Activated CD4-positive, alpha-beta T cell treated with anti-CD3 and anti-CD28 coated beads, Interleukin-2, amount 10 ng/mL, durations not matched to agents 7 days and 5 days (primary cell): ENCODE results near the gene PROM1. TPM values are rescaled to one million over a fixed set of nuclear protein-coding genes. Genes with fewer than 3 reads are reported as not detected.
A peak's percentile ranks its signal among the peaks of the same experiment; 100 is the strongest.

Experiments used
- CTCF ChIA-PET: fragments of 350-600 bp; sonication (Branson Sonifier 250); formaldehyde crosslinking; loops from one replicate; lab custom pipeline; 2021; ENCODE audit warnings: antibody characterized with exemption; lab: Charles Lee
- POLR2A ChIA-PET: fragments of 350-600 bp; sonication (Branson Sonifier 250); formaldehyde crosslinking; loops from one replicate; lab custom pipeline; 2021; ENCODE audit warnings: antibody characterized with exemption; lab: Charles Lee
- DNase-seq: peaks from one replicate; pipeline ENCODE4 v3.0.0-alpha.2; 2020
- H3K27ac Mint-ChIP-seq: one replicate; pipeline ENCODE4 v1.8.0; 2021; ENCODE audit warnings: mild to moderate bottlenecking, moderate library complexity, mixed read lengths
- H3K27me3 Mint-ChIP-seq: one replicate; pipeline ENCODE4 v1.8.0; 2021; ENCODE audit warnings: mixed read lengths
- H3K36me3 Mint-ChIP-seq: one replicate; pipeline ENCODE4 v1.8.0; 2021; ENCODE audit warnings: low read depth, mixed read lengths
- H3K4me1 Mint-ChIP-seq: one replicate; pipeline ENCODE4 v1.8.0; 2021; ENCODE audit warnings: mixed read lengths
- H3K4me3 Mint-ChIP-seq: one replicate; pipeline ENCODE4 v1.8.0; 2021; ENCODE audit warnings: mild to moderate bottlenecking, moderate library complexity, mixed read lengths
- H3K9me3 Mint-ChIP-seq: one replicate; pipeline ENCODE4 v1.8.0; 2021; ENCODE audit warnings: mixed read lengths
- total RNA-seq, 2 experiments: library from RNA; stranded (reverse); gene quantifications; one replicate each; pipeline ENCODE4 v1.2.3, GENCODE V29; 2021

The PROM1 gene
- total RNA-seq, 2 experiments from 2014 or later, result not detected

DNA sequence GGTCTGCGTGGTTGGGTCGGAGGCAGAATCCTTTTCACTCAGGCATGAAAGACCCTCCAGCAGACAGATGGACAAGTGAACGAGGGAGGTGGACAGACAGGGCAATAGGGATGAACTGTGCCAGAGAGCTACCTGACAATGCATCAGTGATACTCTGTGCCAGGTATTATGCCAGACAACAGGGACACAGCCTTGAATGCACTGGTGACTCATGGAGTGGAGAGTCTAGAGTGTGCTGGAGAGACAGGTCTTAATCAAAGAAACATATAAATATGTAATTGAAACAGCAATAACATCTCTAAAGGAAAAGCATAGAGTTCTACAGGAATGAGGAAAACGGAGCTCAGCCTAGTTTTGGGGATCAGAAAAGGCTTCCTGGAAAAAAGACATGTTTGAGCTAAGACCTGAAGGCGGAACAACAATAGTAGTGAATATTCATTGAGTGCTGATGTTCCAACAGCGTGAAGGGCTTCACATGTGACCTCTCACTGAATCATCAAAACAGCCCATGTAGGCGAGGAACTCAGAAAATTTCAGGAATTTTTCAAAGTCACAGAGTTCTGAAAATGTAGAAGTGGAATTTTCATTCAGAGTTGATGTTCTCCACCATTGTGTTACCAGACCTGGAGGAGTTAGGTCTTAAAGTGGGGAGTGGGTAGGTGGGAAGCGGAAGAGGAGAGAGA lies 100.8 kb downstream of the PROM1 start:
- CTCF ChIA-PET, result interaction anchor here (1.0 kb wide), 2 partner anchors 27 to 100 kb away, joined by 3 read pairs; no protein-coding TSS in a partner anchor
- no peaks in the 10 kb centered on the region for H3K9me3 Mint-ChIP-seq
- no peak overlapping the region for H3K4me3 Mint-ChIP-seq
- H3K4me1 Mint-ChIP-seq, result no peaks in the 10 kb centered on the region
- POLR2A ChIA-PET, result no interaction called here
- H3K36me3 Mint-ChIP-seq, result no peaks in the 10 kb centered on the region
- DNase-seq, result no peak
- H3K27ac Mint-ChIP-seq, result no peak overlapping the region
- H3K27me3 Mint-ChIP-seq, result peaks cover 2% of the 10 kb centered on the region

GRCh38 chr4:15976456-15977447 lies 107.1 kb downstream of the PROM1 start:
- CTCF ChIA-PET, result no interaction called here
- no peak overlapping the region for H3K27ac Mint-ChIP-seq
- H3K4me3 Mint-ChIP-seq, result no peak overlapping the region
- H3K9me3 Mint-ChIP-seq, result no peaks in the 10 kb centered on the region
- no peaks in the 10 kb centered on the region for H3K4me1 Mint-ChIP-seq
- POLR2A ChIA-PET, result no interaction called here
- no peak for DNase-seq
- H3K36me3 Mint-ChIP-seq, result no peaks in the 10 kb centered on the region
- H3K27me3 Mint-ChIP-seq, result peaks cover 5% of the 10 kb centered on the region

DNA sequence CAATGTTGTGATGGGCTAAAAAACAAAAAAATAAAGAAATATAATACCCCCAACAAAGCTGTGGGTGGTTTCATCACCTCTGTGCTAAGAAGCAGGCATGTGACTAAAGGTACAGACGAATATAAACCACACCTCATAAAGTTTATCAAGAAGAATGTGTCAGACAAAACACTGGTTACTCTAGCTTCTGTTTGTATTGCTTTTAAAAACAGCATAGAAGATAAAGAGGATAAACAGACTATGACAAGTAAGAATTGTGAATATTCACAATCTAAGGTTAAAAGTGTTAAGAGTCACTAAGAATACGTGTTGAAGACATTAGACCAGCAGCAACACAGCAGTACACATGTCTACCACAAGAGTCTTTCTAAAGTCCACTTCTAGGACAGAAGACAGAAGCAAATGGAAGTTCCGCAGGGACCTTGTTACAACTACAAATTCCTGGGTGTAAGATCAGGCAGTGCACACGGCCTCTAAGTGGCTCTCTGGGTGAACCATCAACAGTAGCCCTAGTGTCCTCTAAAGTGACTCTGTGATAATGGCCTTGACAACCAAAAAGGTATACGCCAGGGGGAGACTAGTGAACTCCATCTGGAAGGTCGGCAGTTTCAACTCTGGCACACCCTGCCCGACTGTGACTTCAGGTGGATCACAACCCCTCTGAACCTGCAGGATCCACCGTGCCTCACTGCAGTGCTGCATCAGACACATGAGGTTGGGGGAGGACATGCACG lies 112.6 kb downstream of the PROM1 start:
- DNase-seq, result no peak
- H3K4me1 Mint-ChIP-seq, result no peaks in the 10 kb centered on the region
- H3K27ac Mint-ChIP-seq, result no peak overlapping the region
- ChIA-PET POLR2A (no interaction called here), CTCF (interaction anchor here (1.2 kb wide), 1 partner anchor 26 kb away, joined by 3 read pairs; no protein-coding TSS in a partner anchor)
- H3K36me3 Mint-ChIP-seq, result no peaks in the 10 kb centered on the region
- H3K9me3 Mint-ChIP-seq, result no peaks in the 10 kb centered on the region
- no peak overlapping the region for H3K4me3 Mint-ChIP-seq
- H3K27me3 Mint-ChIP-seq, result peaks cover 14% of the 10 kb centered on the region

- CTCF ChIA-PET, result no interaction called here
- H3K9me3 Mint-ChIP-seq, result no peaks in the 10 kb centered on the region
Observed at GRCh38 chr4:15968551-15969300, 115.1 kb downstream of the PROM1 start.

DNA sequence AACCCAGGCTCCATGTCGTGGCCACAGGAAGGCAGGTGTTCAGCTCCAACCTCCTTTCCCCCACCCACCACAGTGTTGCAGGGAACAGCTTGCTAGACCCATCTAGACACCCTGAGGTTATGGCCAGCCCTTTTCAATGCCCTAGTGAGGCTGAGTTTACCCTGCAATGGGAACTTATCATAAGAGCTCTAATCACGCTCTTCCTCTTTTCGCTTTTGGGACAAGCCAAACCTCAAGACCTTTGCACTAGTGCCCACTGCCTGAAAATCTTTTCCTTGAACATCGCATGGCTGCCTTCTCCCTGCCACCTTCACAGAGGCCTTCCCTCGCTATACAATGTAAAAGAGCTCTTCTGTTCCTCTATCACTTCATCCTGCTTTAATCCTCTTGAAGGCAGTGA lies 118.5 kb downstream of the PROM1 start:
- Mint-ChIP-seq H3K4me1 (peaks cover 32% of the 10 kb centered on the region), H3K4me3 (no peak overlapping the region), H3K27me3 (peaks cover 22% of the 10 kb centered on the region), H3K27ac (no peak overlapping the region), H3K36me3 (no peaks in the 10 kb centered on the region), H3K9me3 (no peaks in the 10 kb centered on the region)
- CTCF ChIA-PET, result interaction anchor here (1.1 to 1.4 kb wide), 2 partner anchors 9 to 43 kb away, joined by 3 to 4 read pairs; no protein-coding TSS in a partner anchor
- POLR2A ChIA-PET, result no interaction called here
- no peak for DNase-seq

More at GRCh38 chr4:15968551-15969300, 115.1 kb downstream of the PROM1 start:
- peaks cover 17% of the 10 kb centered on the region for H3K27me3 Mint-ChIP-seq
- H3K36me3 Mint-ChIP-seq, result no peaks in the 10 kb centered on the region
- no peak for DNase-seq
- H3K27ac Mint-ChIP-seq, result no peak overlapping the region
- no peak overlapping the region for H3K4me3 Mint-ChIP-seq
- POLR2A ChIA-PET, result no interaction called here
- H3K4me1 Mint-ChIP-seq, result peaks cover 4% of the 10 kb centered on the region

GRCh38 chr4:15964159-15964558 lies 119.7 kb downstream of the PROM1 start:
- POLR2A ChIA-PET, result no interaction called here
- DNase-seq, result no peak
- H3K4me3 Mint-ChIP-seq, result no peak overlapping the region

GRCh38 chr4:15963576-15963975 lies 120.2 kb downstream of the PROM1 start:
- ChIA-PET CTCF (interaction anchor here (0.8 to 0.9 kb wide), 2 partner anchors 32 to 301 kb away, joined by 3 read pairs; no protein-coding TSS in a partner anchor), POLR2A (no interaction called here)
- Mint-ChIP-seq H3K27ac (peak overlapping the region; percentile 72), H3K9me3 (no peaks in the 10 kb centered on the region), H3K4me3 (no peak overlapping the region), H3K27me3 (peaks cover 23% of the 10 kb centered on the region), H3K36me3 (no peaks in the 10 kb centered on the region), H3K4me1 (peaks cover 33% of the 10 kb centered on the region)
- DNase-seq, result peak; percentile 45

More at GRCh38 chr4:15964159-15964558, 119.7 kb downstream of the PROM1 start:
- Mint-ChIP-seq H3K4me1 (peaks cover 33% of the 10 kb centered on the region), H3K36me3 (no peaks in the 10 kb centered on the region), H3K27ac (no peak overlapping the region), H3K27me3 (peaks cover 26% of the 10 kb centered on the region), H3K9me3 (no peaks in the 10 kb centered on the region)
- CTCF ChIA-PET, result interaction anchor here (0.6 to 1.4 kb wide), 4 partner anchors 31 to 674 kb away, joined by 3 to 4 read pairs (median 4); no protein-coding TSS in a partner anchor

DNA sequence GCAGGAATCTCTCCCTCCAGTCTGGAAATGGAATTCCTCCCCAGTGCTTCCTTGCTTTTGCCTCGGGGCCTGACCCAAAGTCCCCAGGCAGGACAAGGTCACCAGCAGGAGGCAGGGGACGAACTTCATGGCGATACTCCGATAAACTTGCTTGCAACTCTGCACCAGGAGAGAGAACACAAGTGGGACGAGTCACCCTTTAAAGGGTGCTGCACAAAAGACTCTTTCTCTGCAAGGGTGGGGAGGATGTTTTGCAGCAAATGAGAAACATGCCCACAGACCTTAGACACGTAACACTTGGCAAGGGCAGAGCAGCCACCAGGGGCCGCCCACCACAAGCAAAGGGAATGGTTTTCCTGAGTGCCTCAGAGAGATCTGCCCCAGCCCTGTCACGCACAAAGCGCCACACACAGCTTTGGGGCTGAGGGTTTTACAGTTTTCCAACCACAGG lies 120.8 kb downstream of the PROM1 start, which contains the start of gene FGFBP2:
FGFBP2 (minus strand) TSS at position 175 of the 451 bp plus-strand sequence; CDS start at position 129, 46 bp downstream.
- DNase-seq, result peak; percentile 74
- H3K27ac Mint-ChIP-seq, result peak within 1 kb of the TSS; percentile 72
- H3K9me3 Mint-ChIP-seq, result no peaks in the 10 kb centered on the region
- CTCF ChIA-PET, result interaction anchor here (0.8 to 0.9 kb wide), 2 partner anchors 32 to 302 kb away, joined by 3 read pairs; no protein-coding TSS in a partner anchor
- H3K4me3 Mint-ChIP-seq, result peak within 1 kb of the TSS; percentile 62
- POLR2A ChIA-PET, result no interaction called here
- H3K27me3 Mint-ChIP-seq, result peaks cover 21% of the 10 kb centered on the region
- H3K4me1 Mint-ChIP-seq, result peaks cover 33% of the 10 kb centered on the region
- H3K36me3 Mint-ChIP-seq, result no peaks in the 10 kb centered on the region

DNA sequence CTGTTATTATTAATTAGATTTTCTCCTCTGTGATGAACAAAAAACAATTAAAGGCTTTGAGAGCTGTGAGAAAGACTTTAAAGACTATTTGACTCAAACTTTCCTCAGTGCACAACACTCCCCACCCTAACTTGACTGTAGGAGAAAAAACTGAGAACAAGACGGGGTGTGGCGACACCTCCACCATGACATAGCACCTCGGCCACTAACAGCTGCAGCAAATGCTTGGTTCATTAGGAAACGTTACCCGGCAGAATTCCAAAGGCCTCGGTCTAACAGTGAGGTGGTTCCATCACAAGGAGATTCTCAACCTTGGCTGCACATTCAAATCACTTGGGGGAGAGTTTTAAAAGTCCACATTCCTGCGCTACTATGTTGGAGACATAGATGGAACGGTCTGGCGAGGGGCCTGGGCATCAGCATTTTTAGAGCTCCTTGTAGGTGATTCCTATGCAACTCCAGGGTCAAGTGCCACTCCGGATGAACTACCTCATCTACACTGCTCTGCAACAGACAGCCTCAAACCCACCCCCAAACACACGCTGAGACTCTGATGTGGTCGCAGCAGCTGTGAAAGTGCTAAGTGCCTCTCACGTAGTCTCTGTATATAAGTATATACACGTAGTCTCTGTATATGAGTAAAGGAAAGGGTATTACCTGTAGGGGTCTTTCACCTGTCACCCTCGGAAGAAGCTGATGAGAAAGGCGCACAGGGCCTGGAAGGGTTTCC lies 121.9 kb downstream of the PROM1 start:
- peaks cover 18% of the 10 kb centered on the region for H3K27me3 Mint-ChIP-seq
- DNase-seq, result peak; percentile 46
- peak overlapping the region; percentile 62 for H3K4me3 Mint-ChIP-seq
- no peaks in the 10 kb centered on the region for H3K9me3 Mint-ChIP-seq
- peaks cover 33% of the 10 kb centered on the region for H3K4me1 Mint-ChIP-seq
- no peak overlapping the region for H3K27ac Mint-ChIP-seq
- H3K36me3 Mint-ChIP-seq, result no peaks in the 10 kb centered on the region
- ChIA-PET CTCF (interaction anchor here (0.6 to 1.1 kb wide), 3 partner anchors 40 to 303 kb away, joined by 3 read pairs; no protein-coding TSS in a partner anchor), POLR2A (no interaction called here)

DNA sequence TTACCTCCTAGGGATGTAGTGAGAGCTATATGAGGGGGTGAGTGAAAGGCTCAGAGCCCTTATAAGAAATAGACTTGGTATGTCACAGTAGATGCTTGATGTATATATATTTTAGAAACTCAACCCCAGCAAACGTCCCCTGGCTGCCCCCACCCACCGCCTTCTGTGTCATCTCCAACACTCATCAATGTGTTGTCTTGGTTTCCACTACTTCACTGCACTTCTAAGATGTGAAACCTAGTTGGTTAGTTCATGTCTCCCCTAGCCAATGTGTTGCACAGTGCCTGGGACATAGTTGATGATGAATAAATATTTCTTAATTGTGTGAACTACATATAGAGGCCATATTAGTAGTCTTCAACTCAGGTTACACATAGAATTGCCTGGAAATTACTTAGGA lies 125.3 kb downstream of the PROM1 start:
- H3K27ac Mint-ChIP-seq, result no peak overlapping the region
- H3K4me1 Mint-ChIP-seq, result peaks cover 31% of the 10 kb centered on the region
- H3K4me3 Mint-ChIP-seq, result no peak overlapping the region
- ChIA-PET CTCF (no interaction called here), POLR2A (no interaction called here)
- peaks cover 2% of the 10 kb centered on the region for H3K36me3 Mint-ChIP-seq
- no peaks in the 10 kb centered on the region for H3K9me3 Mint-ChIP-seq
- no peak for DNase-seq
- H3K27me3 Mint-ChIP-seq, result peaks cover 9% of the 10 kb centered on the region
